Uterus (tissue), 2 donors: ENCODE measurements around the gene TMEM242.

Source experiments
- CTCF ChIP-seq, 4 experiments: fragments of 200-600 bp in 2 of 4; fragments of 450-650 bp in 2 of 4; sonication (generic) in 2 of 4; IDR thresholded peaks; one replicate each; pipeline ENCODE4 v1.5.1; 2016 to 2019; ENCODE audit warnings: antibody characterized with exemption in 4 of 4, mild to moderate bottlenecking in 2 of 4, moderate library complexity in 1 of 4
- POLR2A ChIP-seq, 2 donors: fragments of 450-650 bp; IDR thresholded peaks; one replicate each; pipeline ENCODE4 v1.6.1; 2016; ENCODE audit warnings: antibody characterized with exemption in 2 of 2, mild to moderate bottlenecking in 1 of 2, moderate library complexity in 1 of 2

GRCh38 chr6:157312757-157313156 is 10.6 kb downstream of the TMEM242 start:
- no peak for TF ChIP-seq CTCF (IDR thresholded peaks at IDR 0.05)
- no peak for TF ChIP-seq POLR2A (IDR thresholded peaks at IDR 0.05)
